Tibial nerve (tissue), 3 donors: Measurements from ENCODE around the gene C4orf36.

Source experiments
- POLR2A ChIP-seq, 2 donors: fragments of 450-650 bp; IDR thresholded peaks; one replicate each; pipeline ENCODE4 v1.6.1; 2017; ENCODE audit warnings: antibody characterized with exemption in 2 of 2, mild to moderate bottlenecking in 2 of 2, moderate library complexity in 2 of 2
- TF ChIP-seq, protein P1 (sequence below), 5 experiments: fragments of 200-600 bp in 3 of 5; fragments of 450-650 bp in 2 of 5; sonication (generic) in 3 of 5; IDR thresholded peaks; one replicate each; pipeline ENCODE4 v1.5.1; 2016 to 2019; ENCODE audit warnings: antibody characterized with exemption in 5 of 5, mild to moderate bottlenecking in 3 of 5, moderate library complexity in 2 of 5

DNA sequence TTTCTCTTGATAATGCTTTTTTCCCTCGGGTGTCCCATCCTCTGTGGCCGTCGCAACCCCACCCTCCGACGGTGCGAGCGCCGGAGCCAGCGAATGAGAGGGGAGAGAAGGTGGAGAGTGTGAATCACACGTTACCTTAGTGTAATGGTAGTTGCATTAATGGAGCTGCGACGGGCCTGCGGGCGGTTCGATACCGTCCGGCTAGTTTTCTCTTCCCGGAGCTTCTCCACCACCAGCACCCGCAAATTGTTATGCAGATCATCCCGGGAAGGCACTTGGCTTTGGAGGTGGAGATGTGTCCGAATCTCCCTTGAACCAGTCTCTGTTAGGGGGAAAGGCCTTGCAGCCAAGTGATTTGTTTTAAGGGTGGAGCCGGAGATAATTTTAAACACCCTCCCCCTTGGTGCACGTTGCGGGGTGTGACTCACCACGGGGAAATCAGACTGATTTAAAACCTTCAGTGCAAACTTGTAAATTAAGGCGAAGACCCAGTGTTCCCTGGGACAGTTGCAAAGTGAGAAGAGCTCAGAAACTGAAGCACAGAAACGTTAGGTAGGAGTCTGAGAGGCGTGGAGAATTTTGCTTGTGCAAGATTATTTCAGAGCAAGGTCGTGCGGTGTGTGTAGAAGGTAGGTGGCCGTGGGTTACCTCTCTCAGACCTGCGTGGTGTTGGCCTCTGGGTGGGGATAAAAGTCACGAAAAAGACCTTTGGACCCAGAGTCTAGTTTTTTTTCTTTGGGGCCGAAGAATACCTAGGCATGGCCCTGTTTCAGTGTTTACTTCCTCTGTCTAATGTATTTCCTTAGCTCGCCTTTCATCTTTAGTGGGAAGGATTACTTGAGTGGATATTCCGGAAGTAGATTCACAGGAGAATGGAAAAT, 43.9 kb upstream of the C4orf36 start:
- TF ChIP-seq, protein P1, sequence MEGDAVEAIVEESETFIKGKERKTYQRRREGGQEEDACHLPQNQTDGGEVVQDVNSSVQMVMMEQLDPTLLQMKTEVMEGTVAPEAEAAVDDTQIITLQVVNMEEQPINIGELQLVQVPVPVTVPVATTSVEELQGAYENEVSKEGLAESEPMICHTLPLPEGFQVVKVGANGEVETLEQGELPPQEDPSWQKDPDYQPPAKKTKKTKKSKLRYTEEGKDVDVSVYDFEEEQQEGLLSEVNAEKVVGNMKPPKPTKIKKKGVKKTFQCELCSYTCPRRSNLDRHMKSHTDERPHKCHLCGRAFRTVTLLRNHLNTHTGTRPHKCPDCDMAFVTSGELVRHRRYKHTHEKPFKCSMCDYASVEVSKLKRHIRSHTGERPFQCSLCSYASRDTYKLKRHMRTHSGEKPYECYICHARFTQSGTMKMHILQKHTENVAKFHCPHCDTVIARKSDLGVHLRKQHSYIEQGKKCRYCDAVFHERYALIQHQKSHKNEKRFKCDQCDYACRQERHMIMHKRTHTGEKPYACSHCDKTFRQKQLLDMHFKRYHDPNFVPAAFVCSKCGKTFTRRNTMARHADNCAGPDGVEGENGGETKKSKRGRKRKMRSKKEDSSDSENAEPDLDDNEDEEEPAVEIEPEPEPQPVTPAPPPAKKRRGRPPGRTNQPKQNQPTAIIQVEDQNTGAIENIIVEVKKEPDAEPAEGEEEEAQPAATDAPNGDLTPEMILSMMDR (IDR thresholded peaks at IDR 0.05) = no peak
- TF ChIP-seq POLR2A (IDR thresholded peaks at IDR 0.05) = peak; percentile 21 to 35
